ENCODE measurements around the gene ERLIN1. TPM values are rescaled to one million over a fixed set of nuclear protein-coding genes. Genes with fewer than 3 reads are reported as not detected.
A peak's percentile ranks its signal among the peaks of the same experiment; 100 is the strongest.

The ERLIN1 gene
- total RNA-seq, 4 donors from 2014 or later = 5.3 to 8.5 (median 7.3) TPM

GRCh38 chr10:100151723-100152300 lies 34.0 kb downstream of the ERLIN1 start:
- no peak overlapping the region for H3K4me3 ChIP-seq
- no peak overlapping the region for H3K27ac ChIP-seq
- H3K9me3 ChIP-seq = no peaks in the 10 kb centered on the region
- H3K27me3 ChIP-seq = no peaks in the 10 kb centered on the region
- TF ChIP-seq, protein P1, sequence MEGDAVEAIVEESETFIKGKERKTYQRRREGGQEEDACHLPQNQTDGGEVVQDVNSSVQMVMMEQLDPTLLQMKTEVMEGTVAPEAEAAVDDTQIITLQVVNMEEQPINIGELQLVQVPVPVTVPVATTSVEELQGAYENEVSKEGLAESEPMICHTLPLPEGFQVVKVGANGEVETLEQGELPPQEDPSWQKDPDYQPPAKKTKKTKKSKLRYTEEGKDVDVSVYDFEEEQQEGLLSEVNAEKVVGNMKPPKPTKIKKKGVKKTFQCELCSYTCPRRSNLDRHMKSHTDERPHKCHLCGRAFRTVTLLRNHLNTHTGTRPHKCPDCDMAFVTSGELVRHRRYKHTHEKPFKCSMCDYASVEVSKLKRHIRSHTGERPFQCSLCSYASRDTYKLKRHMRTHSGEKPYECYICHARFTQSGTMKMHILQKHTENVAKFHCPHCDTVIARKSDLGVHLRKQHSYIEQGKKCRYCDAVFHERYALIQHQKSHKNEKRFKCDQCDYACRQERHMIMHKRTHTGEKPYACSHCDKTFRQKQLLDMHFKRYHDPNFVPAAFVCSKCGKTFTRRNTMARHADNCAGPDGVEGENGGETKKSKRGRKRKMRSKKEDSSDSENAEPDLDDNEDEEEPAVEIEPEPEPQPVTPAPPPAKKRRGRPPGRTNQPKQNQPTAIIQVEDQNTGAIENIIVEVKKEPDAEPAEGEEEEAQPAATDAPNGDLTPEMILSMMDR (IDR thresholded peaks at IDR 0.05 in 4 of 5, conservative IDR thresholded peaks at IDR 0.05 in 1 of 5) = no peak
- no peak for TF ChIP-seq POLR2A (IDR thresholded peaks at IDR 0.05)
- H3K36me3 ChIP-seq = peaks cover 4 to 55% of the 10 kb centered on the region in 2 donors
- no peak for DNase-seq
- intact Hi-C loops (cut with DNase I; ENCODE audit: low total_unique reads) (no loop called here), in situ Hi-C loops (cut with MboI; ENCODE audit: low sequenced_read_pairs in 4 of 4) (no loop called here)
- no peak for ATAC-seq
- no peaks in the 10 kb centered on the region for H3K4me1 ChIP-seq

DNA sequence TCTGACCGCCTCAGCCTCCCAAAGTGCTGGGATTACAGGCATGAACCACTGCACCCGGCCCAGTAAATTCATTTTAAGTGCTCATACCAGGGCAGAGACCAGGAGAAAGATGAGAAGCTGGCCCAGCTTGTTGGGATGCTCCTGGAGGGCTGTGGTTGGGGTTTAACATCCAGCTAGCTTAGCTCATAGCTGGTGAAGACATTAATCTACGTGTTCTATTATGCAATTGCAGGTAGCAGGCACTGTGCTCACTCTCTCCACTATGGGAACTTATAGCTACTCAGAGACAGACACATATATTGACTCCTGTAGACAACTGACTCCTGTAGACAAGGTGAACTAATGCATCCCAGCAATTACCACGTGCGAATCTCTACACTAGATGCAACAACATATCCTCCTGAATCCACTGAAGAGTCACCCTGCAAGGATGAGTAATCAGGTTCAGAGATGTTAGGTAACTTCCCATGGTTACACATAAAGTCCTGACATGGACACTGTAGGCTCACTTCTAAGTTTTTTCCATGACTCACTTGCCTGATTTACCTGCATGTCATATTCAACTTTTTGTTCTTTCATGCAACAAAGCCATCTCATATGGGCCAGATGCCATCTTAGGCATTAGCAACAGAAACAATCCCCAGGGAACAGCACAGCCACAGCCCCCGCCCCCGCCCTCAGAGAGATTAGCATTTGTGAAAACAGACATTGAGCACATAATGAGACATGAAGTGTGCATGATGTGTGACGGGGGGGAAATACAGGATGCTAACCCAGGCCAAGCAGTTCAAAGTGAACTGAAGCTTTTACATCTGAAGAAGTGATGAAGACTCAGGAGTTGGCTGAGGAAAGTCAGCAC lies 37.2 kb downstream of the ERLIN1 start:
- Histone ChIP-seq H3K4me1 (no peaks in the 10 kb centered on the region), H3K4me3 (no peak overlapping the region), H3K27me3 (no peaks in the 10 kb centered on the region), H3K9me3 (no peaks in the 10 kb centered on the region), H3K27ac (no peak overlapping the region), H3K36me3 (peaks cover 4 to 40% of the 10 kb centered on the region in 2 donors)
- ATAC-seq = peak in 1 of 2 donors; percentile 70
- no peak for DNase-seq
- in situ Hi-C loops (cut with MboI; ENCODE audit: low sequenced_read_pairs in 4 of 4) = no loop called here
- TF ChIP-seq, protein P1 (IDR thresholded peaks at IDR 0.05 in 4 of 5, conservative IDR thresholded peaks at IDR 0.05 in 1 of 5) = no peak
- no peak for TF ChIP-seq POLR2A (IDR thresholded peaks at IDR 0.05)
- intact Hi-C loops (cut with DNase I; ENCODE audit: low total_unique reads) = no loop called here

GRCh38 chr10:100146875-100147650 lies 38.8 kb downstream of the ERLIN1 start:
- no peaks in the 10 kb centered on the region for H3K9me3 ChIP-seq
- TF ChIP-seq POLR2A (IDR thresholded peaks at IDR 0.05) = no peak
- TF ChIP-seq, protein P1 (IDR thresholded peaks at IDR 0.05 in 4 of 5, conservative IDR thresholded peaks at IDR 0.05 in 1 of 5) = no peak
- no peak overlapping the region for H3K4me3 ChIP-seq
- no peak for DNase-seq
- in situ Hi-C loops (cut with MboI; ENCODE audit: low sequenced_read_pairs in 4 of 4) (no loop called here), intact Hi-C loops (cut with DNase I; ENCODE audit: low total_unique reads) (no loop called here)
- H3K4me1 ChIP-seq = no peaks in the 10 kb centered on the region
- ATAC-seq = no peak
- H3K27ac ChIP-seq = no peak overlapping the region
- peaks cover 4 to 25% of the 10 kb centered on the region in 2 donors for H3K36me3 ChIP-seq
- no peaks in the 10 kb centered on the region for H3K27me3 ChIP-seq

- intact Hi-C loops (cut with DNase I; ENCODE audit: low total_unique reads) = no loop called here
- H3K9me3 ChIP-seq = no peaks in the 10 kb centered on the region
These were observed 39.4 kb downstream of the ERLIN1 start for GRCh38 chr10:100146398-100146797.

More at GRCh38 chr10:100146398-100146797, 39.4 kb downstream of the ERLIN1 start:
- in situ Hi-C loops (cut with MboI; ENCODE audit: low sequenced_read_pairs in 4 of 4) = no loop called here
- no peak for ATAC-seq
- Histone ChIP-seq H3K4me3 (no peak overlapping the region), H3K4me1 (no peaks in the 10 kb centered on the region), H3K27ac (no peak overlapping the region), H3K36me3 (peaks cover 0 to 18% of the 10 kb centered on the region in 2 donors), H3K27me3 (no peaks in the 10 kb centered on the region)
- no peak for DNase-seq
- no peak for TF ChIP-seq POLR2A (IDR thresholded peaks at IDR 0.05)
- TF ChIP-seq, protein P1 (IDR thresholded peaks at IDR 0.05 in 4 of 5, conservative IDR thresholded peaks at IDR 0.05 in 1 of 5) = no peak

Data from gastrocnemius medialis (tissue), 4 donors.